ENCODE results near the gene ADI1.
"Not testable (repeated sequence)": the region's sequence is repeated elsewhere in the genome, so short reads cannot be mapped to it uniquely, and the experiment has no call there.

The ADI1 gene

DNA sequence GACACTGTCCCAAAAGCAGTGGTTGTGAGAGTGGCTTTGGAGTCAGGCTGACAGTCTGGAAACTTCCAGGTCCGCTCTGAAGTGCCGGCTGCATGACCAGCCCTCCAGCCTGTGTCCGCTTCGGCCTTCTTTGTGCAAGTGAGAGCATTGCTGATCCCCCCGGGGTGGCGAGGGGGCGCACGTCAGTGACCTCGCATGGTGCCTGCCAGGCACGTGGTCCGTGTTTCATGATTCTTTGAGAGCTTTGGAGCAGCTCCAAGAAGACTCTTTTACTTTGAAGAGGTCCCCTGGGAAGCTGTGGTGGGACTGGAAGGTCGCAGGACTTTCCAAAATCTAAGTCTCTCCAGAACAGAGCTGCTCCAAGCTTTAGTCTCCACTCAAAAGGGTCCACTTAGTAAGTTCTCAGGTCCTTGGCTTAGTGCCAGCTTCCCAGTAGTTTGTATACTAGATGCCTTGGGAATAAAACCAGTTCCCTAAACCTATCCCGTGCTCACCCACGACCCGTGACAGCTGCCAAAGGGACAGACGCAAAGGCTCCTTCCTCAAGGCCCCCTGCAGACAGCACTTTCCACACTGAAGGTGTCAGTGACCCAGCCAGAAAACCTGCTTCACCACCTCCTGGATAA, 68.8 kb downstream of the ADI1 start:
- TF ChIP-seq, protein P1, sequence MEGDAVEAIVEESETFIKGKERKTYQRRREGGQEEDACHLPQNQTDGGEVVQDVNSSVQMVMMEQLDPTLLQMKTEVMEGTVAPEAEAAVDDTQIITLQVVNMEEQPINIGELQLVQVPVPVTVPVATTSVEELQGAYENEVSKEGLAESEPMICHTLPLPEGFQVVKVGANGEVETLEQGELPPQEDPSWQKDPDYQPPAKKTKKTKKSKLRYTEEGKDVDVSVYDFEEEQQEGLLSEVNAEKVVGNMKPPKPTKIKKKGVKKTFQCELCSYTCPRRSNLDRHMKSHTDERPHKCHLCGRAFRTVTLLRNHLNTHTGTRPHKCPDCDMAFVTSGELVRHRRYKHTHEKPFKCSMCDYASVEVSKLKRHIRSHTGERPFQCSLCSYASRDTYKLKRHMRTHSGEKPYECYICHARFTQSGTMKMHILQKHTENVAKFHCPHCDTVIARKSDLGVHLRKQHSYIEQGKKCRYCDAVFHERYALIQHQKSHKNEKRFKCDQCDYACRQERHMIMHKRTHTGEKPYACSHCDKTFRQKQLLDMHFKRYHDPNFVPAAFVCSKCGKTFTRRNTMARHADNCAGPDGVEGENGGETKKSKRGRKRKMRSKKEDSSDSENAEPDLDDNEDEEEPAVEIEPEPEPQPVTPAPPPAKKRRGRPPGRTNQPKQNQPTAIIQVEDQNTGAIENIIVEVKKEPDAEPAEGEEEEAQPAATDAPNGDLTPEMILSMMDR (IDR thresholded peaks at IDR 0.05; ENCODE audit: borderline replicate concordance, insufficient read depth, low read depth, low read length): no peak
- H3K4me3 ChIP-seq (ENCODE audit: low read depth, low read length): no peak overlapping the region

DNA sequence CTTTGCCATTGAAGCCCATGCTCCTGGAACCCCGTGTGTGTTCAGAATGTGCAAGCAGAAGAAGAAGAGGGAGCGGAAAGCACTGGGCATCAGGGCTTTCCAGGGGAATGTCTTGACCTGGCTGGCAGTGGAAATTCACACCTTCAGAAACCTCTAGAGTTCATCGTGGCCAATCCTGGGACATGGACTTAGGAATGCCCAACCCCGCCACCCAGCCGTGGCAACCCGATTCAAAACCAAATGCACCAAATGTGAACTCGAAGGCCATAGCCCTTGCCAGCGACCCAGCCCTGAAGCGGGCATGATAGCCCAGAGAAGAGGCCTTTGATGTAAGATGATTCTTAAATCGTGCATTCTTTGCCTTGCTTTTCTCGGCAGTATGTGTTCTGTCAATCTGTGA, 69.4 kb downstream of the ADI1 start:
- TF ChIP-seq, protein P1 (IDR thresholded peaks at IDR 0.05; ENCODE audit: borderline replicate concordance, insufficient read depth, low read depth, low read length): no peak
- no peak overlapping the region for H3K4me3 ChIP-seq (ENCODE audit: low read depth, low read length)

DNA sequence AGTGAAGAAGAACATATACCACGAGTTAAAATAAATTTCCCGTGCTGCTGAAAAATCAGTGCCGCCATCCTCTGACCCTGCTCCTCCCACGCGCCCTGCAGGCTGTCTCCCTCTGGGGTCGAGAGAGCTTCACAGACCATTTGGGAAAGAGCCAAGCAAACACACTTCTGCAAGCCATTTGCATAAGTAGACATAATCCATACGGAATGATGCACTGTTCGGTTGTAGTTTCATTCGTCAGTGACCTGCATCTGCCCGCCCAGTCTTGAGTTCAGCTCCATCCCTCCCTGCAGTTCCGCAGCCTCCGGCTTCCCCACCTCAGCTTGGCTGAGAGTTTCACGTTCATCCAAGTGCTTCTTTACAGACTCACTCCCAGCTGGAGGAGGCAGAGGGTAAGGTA, 70.2 kb downstream of the ADI1 start:
- TF ChIP-seq, protein P1 (IDR thresholded peaks at IDR 0.05; ENCODE audit: borderline replicate concordance, insufficient read depth, low read depth, low read length): no peak
- no peak overlapping the region for H3K4me3 ChIP-seq (ENCODE audit: low read depth, low read length)

DNA sequence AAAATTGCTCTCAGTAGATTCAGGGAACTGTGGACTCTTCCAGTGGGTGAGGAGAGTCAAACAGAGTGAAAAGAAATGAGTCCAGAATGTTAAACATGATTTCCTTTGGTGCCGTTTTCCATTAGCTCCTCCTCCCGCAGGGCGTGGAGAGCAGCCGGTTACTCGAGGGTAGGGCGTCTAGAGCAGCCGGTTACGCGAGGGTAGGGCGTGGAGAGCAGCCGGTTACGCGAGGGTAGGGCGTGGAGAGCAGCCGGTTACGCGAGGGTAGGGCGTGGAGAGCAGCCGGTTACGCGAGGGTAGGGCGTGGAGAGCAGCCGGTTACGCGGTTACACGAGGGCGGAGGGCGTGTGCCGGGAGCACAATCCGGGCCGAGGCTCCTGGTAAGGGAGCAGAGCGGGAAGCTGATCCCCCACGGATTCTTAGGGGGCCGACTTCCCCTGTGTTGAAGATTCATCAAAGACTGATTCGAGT, 70.9 kb downstream of the ADI1 start:
- H3K4me3 ChIP-seq (ENCODE audit: low read depth, low read length): not testable (repeated sequence)

DNA sequence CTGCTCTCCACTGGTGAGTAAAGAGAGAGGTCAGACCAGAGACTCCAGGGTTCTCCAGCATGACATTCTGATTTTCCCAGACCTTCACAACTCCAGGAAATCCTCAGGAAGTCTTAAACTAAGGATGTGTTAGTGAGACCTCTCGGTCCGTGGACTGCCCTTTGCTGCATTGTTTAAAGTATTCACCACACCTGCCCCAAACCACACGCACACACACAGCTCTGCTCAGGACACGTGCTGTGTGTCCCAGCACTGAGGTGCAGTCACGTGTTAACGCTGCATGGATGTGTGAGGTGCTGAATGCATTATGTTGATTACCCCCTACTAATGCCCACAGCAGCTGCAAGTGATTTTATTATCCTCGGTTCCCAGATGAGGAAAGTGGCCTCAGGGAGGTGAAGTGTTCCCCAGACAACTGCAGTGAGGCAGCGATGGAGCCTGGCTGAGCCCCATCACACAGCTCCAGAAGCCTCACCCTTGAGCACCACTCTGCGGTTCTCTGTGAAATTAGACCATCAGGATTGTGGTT, 71.5 kb downstream of the ADI1 start:
- TF ChIP-seq, protein P1 (IDR thresholded peaks at IDR 0.05; ENCODE audit: borderline replicate concordance, insufficient read depth, low read depth, low read length): no peak
- H3K4me3 ChIP-seq (ENCODE audit: low read depth, low read length): no peak overlapping the region

All from GM12875 (cell line).